SK-N-MC (cell line): ENCODE measurements around the gene MAPK13.

Experiments
- DNase-seq: peaks from one replicate; pipeline ENCODE4 v3.0.0-alpha.2; 2011; ENCODE audit warnings: low read depth, low spot score
- H3K27ac ChIP-seq: fragments of 200-600 bp; sonication (generic); 2 replicates; pipeline ENCODE4 v1.5.1; 2016; ENCODE audit warnings: mixed run types
- H3K36me3 ChIP-seq: fragments of 200-600 bp; sonication (generic); 2 replicates; pipeline ENCODE4 v1.6.1; 2017; ENCODE audit warnings: antibody characterized with exemption, low read length, mixed read lengths; ENCODE audit not compliant: insufficient read depth
- H3K4me3 ChIP-seq: fragments of 200-600 bp; sonication (generic); 2 replicates; pipeline ENCODE4 v1.5.1; 2016
- H3K9ac ChIP-seq: fragments of 200-600 bp; sonication (generic); 2 replicates; pipeline ENCODE4 v1.8.0; 2017; ENCODE audit warnings: mixed run types, mixed read lengths; ENCODE audit not compliant: insufficient read length
- H3K9me3 ChIP-seq: fragments of 200-600 bp; sonication (generic); 2 replicates; pipeline ENCODE4 v1.6.1; 2017; ENCODE audit warnings: low read depth, mild to moderate bottlenecking, antibody characterized with exemption, low read length, moderate library complexity, mixed read lengths
- EZH2 ChIP-seq: fragments of 200-600 bp; sonication (generic); IDR thresholded peaks from one replicate; pipeline ENCODE4 v1.6.1; 2017; ENCODE audit warnings: antibody characterized with exemption
- FOXP2 ChIP-seq: optimal IDR thresholded peaks from 2 replicates; pipeline ENCODE3; 2011; ENCODE audit warnings: mild to moderate bottlenecking, moderate library complexity; ENCODE audit not compliant: insufficient read depth; ENCODE audit errors: extremely low read length, control extremely low read depth
- POLR2AphosphoS5 ChIP-seq: IDR thresholded peaks from 2 replicates; pipeline ENCODE4 v1.6.1; 2012; ENCODE audit warnings: mild to moderate bottlenecking, low read depth, low read length, borderline replicate concordance

Gene MAPK13

DNA sequence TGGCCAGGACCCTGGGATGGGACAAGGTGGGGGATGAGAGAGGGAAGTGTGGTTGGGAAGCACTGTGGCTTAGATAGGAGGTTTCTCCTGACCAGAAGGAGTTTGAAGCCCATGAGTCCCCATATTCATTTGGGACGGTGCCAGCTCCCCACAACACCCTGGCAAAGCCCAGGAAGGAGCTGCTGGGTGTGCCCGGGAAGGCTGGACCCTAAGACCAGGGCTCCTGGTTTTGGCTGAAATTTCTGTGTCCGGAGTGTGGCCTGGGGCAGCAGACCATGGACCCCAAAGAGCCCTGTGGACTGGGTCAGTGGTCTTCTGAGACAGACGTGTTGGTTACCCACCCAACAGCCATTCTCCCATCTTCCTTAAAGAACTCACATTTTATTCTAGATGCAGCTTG is 15.2 kb downstream of the MAPK13 start:
- H3K27ac ChIP-seq, result no peak overlapping the region
- H3K9ac ChIP-seq, result no peak overlapping the region
- H3K9me3 ChIP-seq, result no peaks in the 10 kb centered on the region
- TF ChIP-seq EZH2 (no peak), FOXP2 (no peak), POLR2AphosphoS5 (no peak)
- H3K36me3 ChIP-seq, result no peaks in the 10 kb centered on the region
- no peak overlapping the region for H3K4me3 ChIP-seq
- DNase-seq, result no peak

DNA sequence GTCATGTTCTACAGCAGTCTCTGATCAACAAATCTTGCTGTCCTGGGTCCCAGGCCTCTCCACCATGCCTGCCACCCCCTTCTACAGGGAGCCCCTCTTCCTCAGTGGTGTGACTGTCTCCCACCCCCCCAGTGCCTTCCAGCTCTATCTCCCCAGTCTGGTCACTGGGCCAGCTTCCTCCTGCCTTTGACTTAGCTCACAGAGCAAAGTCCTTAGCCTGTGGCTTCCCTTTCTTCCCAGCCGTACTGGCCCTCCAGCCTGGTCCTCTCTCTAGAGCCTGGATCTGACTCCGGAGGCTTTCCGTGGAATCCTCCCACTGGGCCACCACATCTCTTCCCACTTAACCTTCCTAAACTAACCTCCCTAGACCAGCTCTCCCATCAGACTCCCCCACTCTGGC is 17.0 kb downstream of the MAPK13 start:
- TF ChIP-seq EZH2 (no peak), FOXP2 (no peak), POLR2AphosphoS5 (no peak)
- DNase-seq, result no peak
- Histone ChIP-seq H3K9me3 (no peaks in the 10 kb centered on the region), H3K9ac (no peak overlapping the region), H3K4me3 (no peak overlapping the region), H3K27ac (no peak overlapping the region), H3K36me3 (no peaks in the 10 kb centered on the region)

DNA sequence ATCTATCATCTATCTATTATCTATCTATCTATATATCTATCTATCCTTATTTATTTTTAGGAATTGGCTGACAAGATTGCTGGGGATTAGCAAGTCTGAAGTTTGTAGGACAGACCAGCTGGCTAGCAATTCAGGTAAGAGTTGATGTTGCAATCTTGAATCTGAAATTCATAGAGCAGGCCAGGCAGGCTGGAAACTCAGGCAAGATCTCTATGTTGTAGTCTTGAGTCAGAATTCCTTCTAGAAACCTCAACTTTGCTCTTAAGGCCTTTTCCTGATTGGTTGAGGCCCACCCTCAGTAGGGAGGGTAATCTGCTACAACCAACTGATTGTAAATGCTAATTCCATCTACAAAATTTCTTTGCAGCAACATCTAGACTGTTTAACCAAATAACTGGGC is 19.2 kb downstream of the MAPK13 start:
- no peak overlapping the region for H3K27ac ChIP-seq
- TF ChIP-seq POLR2AphosphoS5, result no peak
- no peak for TF ChIP-seq EZH2
- TF ChIP-seq FOXP2, result no peak
- no peak overlapping the region for H3K4me3 ChIP-seq

DNA sequence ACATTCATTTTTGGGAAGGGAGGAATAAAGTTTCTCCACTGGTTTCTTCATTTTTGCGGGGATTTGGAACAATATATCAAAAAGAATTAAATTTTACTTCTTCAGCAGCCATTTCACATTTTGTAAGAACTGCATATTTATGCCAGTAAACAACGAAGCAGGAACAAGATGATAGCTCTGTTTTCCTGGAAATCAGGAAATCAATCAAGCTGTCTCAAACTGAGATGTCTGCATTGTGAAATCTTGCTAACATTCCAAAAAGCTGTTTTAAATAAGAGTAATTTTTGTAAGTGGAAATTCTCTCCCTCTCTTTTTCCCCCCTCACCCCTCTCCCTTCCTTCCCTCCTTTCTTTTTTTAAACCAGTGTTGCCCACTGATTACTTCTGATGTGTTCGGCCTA is 20.0 kb downstream of the MAPK13 start:
- H3K9me3 ChIP-seq, result no peaks in the 10 kb centered on the region; the same call in 1 of the 2 replicates
- no peak overlapping the region for H3K4me3 ChIP-seq
- DNase-seq, result no peak
- no peak overlapping the region for H3K9ac ChIP-seq
- H3K27ac ChIP-seq, result no peak overlapping the region
- TF ChIP-seq EZH2 (no peak), FOXP2 (no peak), POLR2AphosphoS5 (no peak)
- no peaks in the 10 kb centered on the region for H3K36me3 ChIP-seq

More for the DNA sequence above, 19.2 kb downstream of the MAPK13 start:
- Histone ChIP-seq H3K9me3 (no peaks in the 10 kb centered on the region; the same call in 1 of the 2 replicates), H3K9ac (no peak overlapping the region), H3K36me3 (no peaks in the 10 kb centered on the region)
- no peak for DNase-seq

DNA sequence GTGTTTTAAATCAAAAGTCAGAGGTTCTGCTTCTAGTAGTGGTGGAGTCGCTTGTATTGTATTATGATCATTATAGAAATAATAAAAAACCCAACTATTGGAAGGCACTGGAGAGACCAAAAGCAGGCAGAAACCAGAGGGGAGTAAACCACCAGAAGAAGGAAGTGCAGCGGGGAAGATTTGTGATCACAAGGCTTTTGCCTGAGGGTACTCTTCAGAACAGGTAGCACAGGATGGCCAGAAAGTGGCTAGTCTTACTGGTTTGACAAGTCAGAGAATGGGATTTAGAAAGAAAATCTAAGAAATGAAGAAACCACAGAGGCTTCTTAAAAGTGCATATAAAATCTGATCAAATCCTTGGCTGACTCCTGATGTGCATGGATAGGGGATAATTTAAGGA is 24.0 kb downstream of the MAPK13 start:
- Histone ChIP-seq H3K36me3 (no peaks in the 10 kb centered on the region), H3K9me3 (no peaks in the 10 kb centered on the region; the same call in 1 of the 2 replicates), H3K9ac (no peak overlapping the region), H3K4me3 (no peak overlapping the region), H3K27ac (no peak overlapping the region)
- DNase-seq, result no peak
- TF ChIP-seq EZH2 (no peak), POLR2AphosphoS5 (no peak), FOXP2 (no peak)

DNA sequence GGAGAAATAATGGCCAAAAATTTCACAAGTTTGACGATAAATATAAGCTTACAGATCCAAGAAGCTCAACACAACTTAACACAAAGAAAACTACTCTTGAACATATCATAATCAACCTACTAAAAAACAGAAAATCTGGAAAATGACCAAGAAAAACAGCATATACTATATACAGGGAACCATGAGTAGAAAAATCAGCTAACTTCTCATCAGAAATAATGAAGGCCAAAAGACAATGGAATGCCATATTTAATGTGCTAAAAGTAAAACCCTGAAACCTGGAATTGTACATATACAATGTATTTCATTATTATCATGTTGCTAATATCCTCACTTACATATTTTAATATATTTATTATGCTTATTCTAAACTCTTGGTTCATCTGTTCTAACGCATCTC is 25.3 kb downstream of the MAPK13 start:
- Histone ChIP-seq H3K27ac (no peak overlapping the region), H3K4me3 (no peak overlapping the region), H3K9me3 (no peaks in the 10 kb centered on the region; the same call in 1 of the 2 replicates), H3K9ac (no peak overlapping the region), H3K36me3 (no peaks in the 10 kb centered on the region)
- TF ChIP-seq POLR2AphosphoS5 (no peak), EZH2 (no peak), FOXP2 (no peak)
- DNase-seq, result no peak

DNA sequence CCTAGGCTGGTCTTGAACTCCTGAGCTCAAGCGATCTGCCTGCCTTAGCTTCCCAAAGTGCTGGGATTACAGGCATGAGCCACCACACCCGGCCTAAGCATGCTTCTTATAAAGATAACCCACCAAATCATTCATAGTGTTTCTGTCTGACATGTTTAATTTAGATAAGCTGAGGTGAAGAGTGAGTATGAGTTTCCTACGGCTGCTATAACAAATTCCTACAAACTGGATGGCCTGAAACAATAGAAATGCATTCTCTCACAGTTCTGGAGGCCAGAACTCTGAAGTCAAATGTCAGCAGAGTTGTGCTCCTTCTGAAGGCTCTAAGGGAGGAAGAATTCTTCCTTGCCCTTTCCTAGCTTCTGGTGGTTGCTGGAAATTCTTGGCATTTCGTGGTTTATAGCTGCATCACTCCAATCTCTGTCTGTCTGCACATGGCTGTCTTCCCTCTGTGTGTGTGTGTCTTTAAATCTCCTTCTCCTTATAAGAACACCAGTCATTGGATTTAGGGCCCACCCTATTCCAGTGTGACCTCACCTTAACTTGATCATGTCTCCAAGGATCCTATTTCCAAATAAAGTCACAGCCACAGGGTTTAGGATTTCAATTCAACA is 29.9 kb downstream of the MAPK13 start:
- Histone ChIP-seq H3K4me3 (no peak overlapping the region), H3K9me3 (no peaks in the 10 kb centered on the region), H3K27ac (no peak overlapping the region), H3K9ac (no peak overlapping the region), H3K36me3 (no peaks in the 10 kb centered on the region)
- no peak for DNase-seq
- no peak for TF ChIP-seq POLR2AphosphoS5
- TF ChIP-seq EZH2, result no peak
- TF ChIP-seq FOXP2, result no peak

DNA sequence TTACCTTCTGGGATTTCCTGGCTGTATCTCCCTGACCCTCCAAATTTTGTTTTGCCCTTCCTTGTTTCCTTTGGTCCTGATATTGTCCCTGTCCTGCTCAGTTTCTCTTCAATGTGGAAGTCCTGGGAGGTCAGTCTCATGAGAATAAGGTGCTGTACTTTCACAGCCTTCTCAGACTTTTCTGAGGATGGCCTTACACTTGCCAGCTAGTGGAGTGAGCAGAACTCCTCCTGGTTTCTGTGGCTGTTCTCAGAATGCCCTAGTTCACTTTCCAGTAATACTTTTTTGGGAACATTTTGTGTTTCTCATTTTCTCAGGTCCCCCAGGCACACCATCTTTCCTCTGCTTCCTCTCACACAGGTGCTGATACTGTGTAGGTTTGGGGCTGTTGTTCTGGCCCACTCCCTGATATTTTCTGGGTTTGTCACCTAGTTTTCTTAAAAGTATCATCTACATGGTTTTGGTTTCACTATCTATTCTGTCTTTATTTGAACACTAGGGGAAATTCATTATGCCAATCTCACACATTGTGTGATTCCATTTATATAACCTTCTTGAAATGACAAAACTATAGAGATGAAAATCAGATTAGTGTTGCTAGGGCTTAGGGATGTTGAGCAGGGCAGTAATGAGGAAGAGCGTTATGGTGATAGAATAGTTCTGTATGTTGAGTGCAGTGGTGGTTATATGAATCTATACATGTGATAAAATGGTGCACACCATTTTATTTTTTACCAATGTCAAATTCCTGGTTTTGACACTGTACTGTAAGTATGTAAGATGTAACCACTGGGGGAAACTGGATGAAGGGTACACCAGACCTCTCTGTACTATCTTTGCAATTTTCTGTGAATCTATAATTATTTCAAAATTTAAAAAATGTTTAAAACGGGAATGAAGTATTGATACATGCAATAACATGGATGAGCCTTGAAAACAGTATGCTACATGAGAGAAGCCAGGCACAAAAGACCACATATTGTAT is 39.0 kb downstream of the MAPK13 start:
- DNase-seq, result no peak
- Histone ChIP-seq H3K36me3 (no peaks in the 10 kb centered on the region), H3K27ac (no peak overlapping the region), H3K9me3 (no peaks in the 10 kb centered on the region), H3K4me3 (no peak overlapping the region), H3K9ac (no peak overlapping the region)
- TF ChIP-seq FOXP2, result no peak
- TF ChIP-seq EZH2, result no peak
- TF ChIP-seq POLR2AphosphoS5, result no peak
